GM12878 (cell line): ENCODE results near the gene KRT80. TPM values are rescaled to one million over a fixed set of nuclear protein-coding genes. Genes with fewer than 3 reads are reported as not detected.

Experiments
- ATAC-seq: fragments of 200-7000 bp; cut with Tn5 transposase; 3 replicates; pipeline ENCODE4 v1.9.1; 2020; ENCODE audit warnings: mild to moderate bottlenecking, moderate library complexity
- BruUV-seq: library from RNA; stranded (reverse); fragments of 400-500 nt; replicated peaks from 2 replicates; lab custom pipeline; 2021; lab: Mats Ljungman, UMichigan
- CTCF ChIA-PET: fragments of 300-600 bp; sonication (Branson Sonifier 250); formaldehyde crosslinking; extraction: SDS; loops from one replicate; lab custom pipeline; 2021; ENCODE audit warnings: inconsistent platforms; lab: Yijun Ruan, JAX
- POLR2A ChIA-PET: fragments of 350-600 bp; formaldehyde crosslinking; extraction: SDS; loops from one replicate; lab custom pipeline; 2021; ENCODE audit warnings: inconsistent platforms; lab: Charles Lee
- RAD21 ChIA-PET: fragments of 300-600 bp; sonication (Branson Sonifier 250); formaldehyde crosslinking; loops from one replicate; lab custom pipeline; 2023; ENCODE audit warnings: antibody characterized with exemption; ENCODE audit not compliant: unreplicated experiment; lab: Charles Lee
- SMC1A ChIA-PET: fragments of 300-600 bp; sonication (Branson Sonifier 250); formaldehyde crosslinking; loops from one replicate; lab custom pipeline; 2023; ENCODE audit not compliant: unreplicated experiment, uncharacterized antibody; lab: Charles Lee
- DNase-seq: peaks from one replicate; pipeline ENCODE4 v3.0.0-alpha.2; 2011; ENCODE audit warnings: low read depth, low spot score
- FAIRE-seq: peaks from 3 replicates; lab custom pipeline; 2011; peaks lifted over from hg19 to GRCh38; lab: Jason Lieb, UNC
- H2AFZ ChIP-seq: 2 replicates; pipeline ENCODE4 v1.6.0; 2011; ENCODE audit warnings: low read depth, low read length, control low read depth; ENCODE audit not compliant: control insufficient read depth
- H3K27ac ChIP-seq: 2 replicates; pipeline ENCODE4 v1.5.1; 2011; ENCODE audit warnings: control low read depth; ENCODE audit not compliant: control insufficient read depth, insufficient read depth
- H3K27me3 ChIP-seq, 2 experiments: replicated peaks in 1 of 2; 2 replicates each; pipeline versions ENCODE4 v1.6.0 to v1.6.1; 2011; ENCODE audit warnings: low read length in 1 of 2; ENCODE audit not compliant: control insufficient read depth in 2 of 2, insufficient read depth in 2 of 2
- H3K36me3 ChIP-seq, 2 experiments: 2 replicates each; pipeline ENCODE4 v1.5.1; 2011; ENCODE audit warnings: low read length in 1 of 2; ENCODE audit not compliant: control insufficient read depth in 2 of 2, insufficient read depth in 2 of 2
- H3K4me1 ChIP-seq: 2 replicates; pipeline ENCODE4 v1.6.1; 2011; ENCODE audit warnings: mild to moderate bottlenecking, low read length, moderate library complexity, mixed read lengths; ENCODE audit not compliant: control insufficient read depth, insufficient read depth
- H3K4me2 ChIP-seq: 2 replicates; pipeline ENCODE4 v1.6.0; 2011; ENCODE audit warnings: control low read depth; ENCODE audit not compliant: control insufficient read depth, insufficient read depth
- H3K4me3 ChIP-seq: fragments of 200-600 bp; sonication (generic); 2 replicates; pipeline ENCODE4 v1.5.1; 2016
- H3K79me2 ChIP-seq: 2 replicates; pipeline ENCODE4 v1.6.0; 2011; ENCODE audit warnings: low read length; ENCODE audit not compliant: control insufficient read depth, insufficient read depth
- H3K9ac ChIP-seq: 2 replicates; pipeline ENCODE4 v1.8.0; 2011; ENCODE audit warnings: low read length, control low read depth, mixed read lengths; ENCODE audit not compliant: control insufficient read depth, insufficient read depth
- H3K9me3 ChIP-seq: replicated peaks from 3 replicates; pipeline ENCODE4 v1.5.1; 2011; ENCODE audit warnings: mild to moderate bottlenecking, low read length; ENCODE audit not compliant: control insufficient read depth, insufficient read depth
- H4K20me1 ChIP-seq: 2 replicates; pipeline ENCODE4 v1.6.0; 2011; ENCODE audit not compliant: control insufficient read depth, insufficient read depth
- ATF3 ChIP-seq: IDR thresholded peaks from 2 replicates; pipeline ENCODE4 v1.6.1; 2011; ENCODE audit warnings: low read depth, mild to moderate bottlenecking, low read length, moderate library complexity, borderline replicate concordance; ENCODE audit errors: extremely low read depth
- BACH1 ChIP-seq: fragments of 450-650 bp; IDR thresholded peaks from 2 replicates; pipeline ENCODE4 v1.6.1; 2017; ENCODE audit warnings: mild to moderate bottlenecking, borderline replicate concordance
- CEBPB ChIP-seq, 2 experiments: fragments of 150-350 bp in 1 of 2; IDR thresholded peaks; 2 replicates each; pipeline ENCODE4 v1.6.1; 2012 to 2014; ENCODE audit warnings: low read depth in 2 of 2, low read length in 2 of 2, borderline replicate concordance in 1 of 2, inconsistent platforms in 1 of 2
- CHD1 ChIP-seq: IDR thresholded peaks from 2 replicates; pipeline ENCODE4 v1.6.1; 2012; ENCODE audit warnings: low read depth, low read length, improper control_type of control experiment
- CREM ChIP-seq: IDR thresholded peaks from 2 replicates; pipeline ENCODE4 v1.6.1; 2014; ENCODE audit warnings: antibody characterized with exemption, low read depth
- IRF4 ChIP-seq: IDR thresholded peaks from 2 replicates; pipeline ENCODE4 v1.6.1; 2011; ENCODE audit warnings: low read depth, low read length
- JUNB ChIP-seq: IDR thresholded peaks from 2 replicates; pipeline ENCODE4 v1.6.1; 2016; ENCODE audit warnings: antibody characterized with exemption, mild to moderate bottlenecking
- JUND ChIP-seq: IDR thresholded peaks from 2 replicates; pipeline ENCODE4 v1.6.1; 2012; ENCODE audit warnings: low read depth, mild to moderate bottlenecking, low read length, improper control_type of control experiment, moderate library complexity
- KLF5 ChIP-seq: fragments of 450-650 bp; IDR thresholded peaks from 2 replicates; pipeline ENCODE4 v1.6.1; 2014; ENCODE audit warnings: mild to moderate bottlenecking; ENCODE audit not compliant: partially characterized antibody
- MEF2A ChIP-seq: IDR thresholded peaks from 2 replicates; pipeline ENCODE4 v1.6.1; 2011; ENCODE audit warnings: low read depth, mild to moderate bottlenecking, low read length, moderate library complexity; ENCODE audit not compliant: insufficient read depth
- NFXL1 ChIP-seq: fragments of 450-650 bp; IDR thresholded peaks from 2 replicates; pipeline ENCODE4 v1.6.1; 2017; ENCODE audit warnings: antibody characterized with exemption, mild to moderate bottlenecking, borderline replicate concordance
- PAX5 ChIP-seq: IDR thresholded peaks from 2 replicates; pipeline ENCODE4 v1.6.1; 2011; ENCODE audit warnings: low read depth, low read length, borderline replicate concordance
- PAX8 ChIP-seq: fragments of 450-650 bp; IDR thresholded peaks from 2 replicates; pipeline ENCODE4 v1.6.1; 2017; ENCODE audit warnings: mild to moderate bottlenecking, moderate library complexity
- PML ChIP-seq: IDR thresholded peaks from 2 replicates; pipeline ENCODE4 v1.6.1; 2012; ENCODE audit warnings: low read length, inconsistent platforms
- RELA ChIP-seq: fragments of 450-650 bp; IDR thresholded peaks from 2 replicates; pipeline ENCODE4 v1.8.0; 2014; ENCODE audit warnings: borderline replicate concordance; ENCODE audit not compliant: partially characterized antibody
- ZNF217 ChIP-seq: fragments of 450-650 bp; IDR thresholded peaks from 2 replicates; pipeline ENCODE4 v1.6.1; 2017; ENCODE audit warnings: antibody characterized with exemption, mild to moderate bottlenecking
- WGBS: methylation state at CpG from one replicate; pipeline ENCODE4 v1.1.6; 2016; ENCODE audit warnings: low lambda C conversion rate; ENCODE audit not compliant: insufficient replicate concordance, insufficient coverage; ENCODE audit errors: missing lambda C conversion rate; 5-methylcytosine and 5-hydroxymethylcytosine counted together
- in situ Hi-C: fragments of 300-500 bp; cut with MboI; formaldehyde crosslinking; loops from 9 replicates; pipeline ENCODE4 v1.14.3; 2018; ENCODE audit warnings: mixed read lengths
- intact Hi-C: fragments of 100-400 bp; cut with micrococcal nuclease; formaldehyde crosslinking; loops from one replicate; pipeline ENCODE4 v1.14.2; 2022; ENCODE audit not compliant: unreplicated experiment
- polyA plus RNA-seq, 11 experiments: library from polyadenylated mRNA; depleted of rRNA in 4 of 11; unstranded in 6 of 11; stranded (reverse) in 5 of 11; fragments of >200 nt; fragmentation: Nextera tagmentation in 4 of 11; fragmentation: Illumina TruSeq in 1 of 11; extraction: Ambion mirVana in 4 of 11; extraction: Trizol in 1 of 11; gene quantifications; 1 replicate in 1 of 11; 2 replicates in 10 of 11; pipeline versions ENCODE4 v1.2.1 to v1.2.3, GENCODE V29; 2011 to 2016; ENCODE audit warnings: inconsistent platforms in 2 of 11, missing spikeins in 2 of 11, low read depth in 1 of 11
- total RNA-seq, 4 experiments: library from RNA; depleted of rRNA in 3 of 4; stranded (reverse); fragments of >200 nt in 3 of 4; fragmentation: Illumina TruSeq in 1 of 4; extraction: Trizol in 1 of 4; gene quantifications; 2 replicates each; pipeline versions ENCODE4 v1.2.1 to v1.2.3, GENCODE V29; 2013 to 2021
- TF ChIP-seq, protein P1 (sequence below): IDR thresholded peaks from 2 replicates; pipeline ENCODE4 v1.6.1; 2011; ENCODE audit warnings: mild to moderate bottlenecking, low read depth, low read length, moderate library complexity; ENCODE audit not compliant: insufficient replicate concordance
- TF ChIP-seq, protein P2 (sequence below): fragments of 150-350 bp; IDR thresholded peaks from 2 replicates; pipeline ENCODE4 v1.6.1; 2014; ENCODE audit warnings: mild to moderate bottlenecking, low read depth, low read length

KRT80 gene
- total and polyA plus RNA-seq, 10 of the 15 experiments (the other 5 are each of a cell fraction or from before 2014, with no cell fraction given): 0.01 TPM; not detected in 9

- no peak for TF ChIP-seq NFXL1
- TF ChIP-seq MEF2A: no peak
- no peak for TF ChIP-seq PML
- TF ChIP-seq, protein P1, sequence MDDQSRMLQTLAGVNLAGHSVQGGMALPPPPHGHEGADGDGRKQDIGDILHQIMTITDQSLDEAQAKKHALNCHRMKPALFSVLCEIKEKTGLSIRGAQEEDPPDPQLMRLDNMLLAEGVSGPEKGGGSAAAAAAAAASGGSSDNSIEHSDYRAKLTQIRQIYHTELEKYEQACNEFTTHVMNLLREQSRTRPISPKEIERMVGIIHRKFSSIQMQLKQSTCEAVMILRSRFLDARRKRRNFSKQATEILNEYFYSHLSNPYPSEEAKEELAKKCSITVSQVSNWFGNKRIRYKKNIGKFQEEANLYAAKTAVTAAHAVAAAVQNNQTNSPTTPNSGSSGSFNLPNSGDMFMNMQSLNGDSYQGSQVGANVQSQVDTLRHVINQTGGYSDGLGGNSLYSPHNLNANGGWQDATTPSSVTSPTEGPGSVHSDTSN: no peak
- TF ChIP-seq, all 136 proteins: peak for 0
Observed at GRCh38 chr12:52211716-52212585, 20.1 kb upstream of the KRT80 start (continued).

- Histone ChIP-seq H3K4me3 (no peak overlapping the region), H3K4me2 (no peak overlapping the region), H3K4me1 (no peaks in the 10 kb centered on the region), H3K27ac (no peak overlapping the region), H3K9ac (no peak overlapping the region), H3K79me2 (no peaks in the 10 kb centered on the region), H2AFZ (no peak overlapping the region), H3K27me3 (peaks cover 0 to 6% of the 10 kb centered on the region in 2 experiments; a peak in 2 of 4 replicates), H4K20me1 (no peaks in the 10 kb centered on the region), H3K36me3 (no peaks in the 10 kb centered on the region), H3K9me3 (no peaks in the 10 kb centered on the region)
- in situ Hi-C loops (no loop called here), intact Hi-C loops (loop anchor here (10.0 kb wide), 1 partner anchor 114 kb away; the partner anchor contains the start of gene KRT83)
- SMC1A ChIA-PET: interaction anchor here (0.7 kb wide), 1 partner anchor 68 kb away, joined by 3 read pairs; no protein-coding TSS in a partner anchor
- CTCF ChIA-PET: interaction anchor here (0.7 to 3.9 kb wide), 9 partner anchors 9 to 741 kb away, joined by 3 to 27 read pairs (median 3); no protein-coding TSS in a partner anchor
- POLR2A ChIA-PET: no interaction called here
- 28% methylated on average over 10 of the region's 10 CpGs for WGBS
- ATAC-seq (no peak), FAIRE-seq (no peak), DNase-seq (no peak)
- no peak for TF ChIP-seq KLF5
- TF ChIP-seq RELA: no peak
- no peak for TF ChIP-seq PAX5
- no peak for TF ChIP-seq JUNB
- no peak for TF ChIP-seq IRF4
- no peak for TF ChIP-seq ZNF217
- no peak for TF ChIP-seq CEBPB (IDR thresholded peaks at IDR 0.05; ENCODE audit: borderline replicate concordance in 1 of 2, low read depth in 2 of 2, low read length in 2 of 2)
- no peak for TF ChIP-seq ATF3
- TF ChIP-seq CHD1: no peak
- no peak for TF ChIP-seq PAX8
- no peak for TF ChIP-seq CREM
- TF ChIP-seq, protein P2, sequence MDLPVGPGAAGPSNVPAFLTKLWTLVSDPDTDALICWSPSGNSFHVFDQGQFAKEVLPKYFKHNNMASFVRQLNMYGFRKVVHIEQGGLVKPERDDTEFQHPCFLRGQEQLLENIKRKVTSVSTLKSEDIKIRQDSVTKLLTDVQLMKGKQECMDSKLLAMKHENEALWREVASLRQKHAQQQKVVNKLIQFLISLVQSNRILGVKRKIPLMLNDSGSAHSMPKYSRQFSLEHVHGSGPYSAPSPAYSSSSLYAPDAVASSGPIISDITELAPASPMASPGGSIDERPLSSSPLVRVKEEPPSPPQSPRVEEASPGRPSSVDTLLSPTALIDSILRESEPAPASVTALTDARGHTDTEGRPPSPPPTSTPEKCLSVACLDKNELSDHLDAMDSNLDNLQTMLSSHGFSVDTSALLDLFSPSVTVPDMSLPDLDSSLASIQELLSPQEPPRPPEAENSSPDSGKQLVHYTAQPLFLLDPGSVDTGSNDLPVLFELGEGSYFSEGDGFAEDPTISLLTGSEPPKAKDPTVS: no peak
- no peak for TF ChIP-seq BACH1
- no peak for TF ChIP-seq JUND
- RAD21 ChIA-PET: interaction anchor here (0.9 kb wide), 1 partner anchor 10 kb away, joined by 4 read pairs; no protein-coding TSS in a partner anchor
- BruUV-seq: no TSS peak
Observed at GRCh38 chr12:52210925-52211650, 19.3 kb upstream of the KRT80 start.
